HCT116 (cell line): Measurements from ENCODE around the gene RNF141.

Experiments
- EZH2 ChIP-seq: fragments of 200-600 bp; sonication (generic); IDR thresholded peaks from 2 replicates; pipeline ENCODE4 v1.6.1; 2017; ENCODE audit warnings: antibody characterized with exemption, mixed run types
- FOSL1 ChIP-seq: IDR thresholded peaks from 2 replicates; pipeline ENCODE4 v1.6.1; 2012; ENCODE audit warnings: low read depth
- POLR2A ChIP-seq: IDR thresholded peaks from 2 replicates; pipeline ENCODE4 v1.7.0; 2011; ENCODE audit warnings: borderline replicate concordance; ENCODE audit not compliant: insufficient read depth, insufficient read length; ENCODE audit errors: extremely low read depth
- POLR2AphosphoS5 ChIP-seq: IDR thresholded peaks from 2 replicates; pipeline ENCODE4 v1.6.1; 2011; ENCODE audit warnings: mild to moderate bottlenecking, low read depth, low read length, moderate library complexity
- ZFX ChIP-seq: fragments of 450-650 bp; IDR thresholded peaks from 2 replicates; pipeline ENCODE4 v1.6.1; 2017
- TF ChIP-seq, protein P1 (sequence below): IDR thresholded peaks from 2 replicates; pipeline ENCODE4 v1.6.1; 2012
- TF ChIP-seq, protein P2 (sequence below), 3 experiments: fragments of 200-600 bp in 1 of 3; sonication (generic) in 1 of 3; IDR thresholded peaks in 2 of 3; conservative IDR thresholded peaks in 1 of 3; 2 replicates each; pipeline ENCODE4 v1.5.1; 2012 to 2017; ENCODE audit warnings: low read depth in 2 of 3, low read length in 2 of 3, antibody characterized with exemption in 1 of 3, borderline replicate concordance in 1 of 3, control low read depth in 1 of 3, mild to moderate bottlenecking in 1 of 3, mixed read lengths in 1 of 3, mixed run types in 1 of 3, moderate library complexity in 1 of 3; ENCODE audit not compliant: insufficient read depth in 1 of 3
- TF ChIP-seq, protein P3 (sequence below): IDR thresholded peaks from 2 replicates; pipeline ENCODE4 v1.6.1; 2011; ENCODE audit warnings: mild to moderate bottlenecking, low read length, moderate library complexity; ENCODE audit not compliant: insufficient replicate concordance; ENCODE audit errors: extremely low read depth

DNA sequence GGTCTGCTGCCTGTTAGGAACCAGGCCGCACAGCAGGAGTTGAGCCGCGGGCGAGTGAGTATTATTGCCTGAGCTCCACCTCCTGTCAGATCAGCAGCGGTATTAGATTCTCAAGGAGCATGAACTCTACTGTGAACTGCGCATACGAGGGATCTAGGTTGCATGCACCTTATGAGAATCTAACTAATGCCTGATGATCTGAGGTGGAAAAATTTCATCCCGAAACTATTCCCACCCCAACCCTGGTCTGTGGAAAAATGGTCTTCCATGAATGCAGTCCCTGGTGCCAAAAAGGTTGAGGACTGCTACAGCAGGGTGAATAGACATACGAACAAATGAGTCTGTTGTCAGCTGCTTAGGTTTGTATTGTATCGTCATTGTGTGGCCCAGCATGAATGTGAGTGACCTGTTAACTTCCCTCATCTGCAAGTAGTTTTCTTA, 29.8 kb downstream of the RNF141 start:
- no peak for TF ChIP-seq POLR2A
- TF ChIP-seq, protein P1, sequence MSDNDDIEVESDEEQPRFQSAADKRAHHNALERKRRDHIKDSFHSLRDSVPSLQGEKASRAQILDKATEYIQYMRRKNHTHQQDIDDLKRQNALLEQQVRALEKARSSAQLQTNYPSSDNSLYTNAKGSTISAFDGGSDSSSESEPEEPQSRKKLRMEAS = no peak
- TF ChIP-seq, protein P2, sequence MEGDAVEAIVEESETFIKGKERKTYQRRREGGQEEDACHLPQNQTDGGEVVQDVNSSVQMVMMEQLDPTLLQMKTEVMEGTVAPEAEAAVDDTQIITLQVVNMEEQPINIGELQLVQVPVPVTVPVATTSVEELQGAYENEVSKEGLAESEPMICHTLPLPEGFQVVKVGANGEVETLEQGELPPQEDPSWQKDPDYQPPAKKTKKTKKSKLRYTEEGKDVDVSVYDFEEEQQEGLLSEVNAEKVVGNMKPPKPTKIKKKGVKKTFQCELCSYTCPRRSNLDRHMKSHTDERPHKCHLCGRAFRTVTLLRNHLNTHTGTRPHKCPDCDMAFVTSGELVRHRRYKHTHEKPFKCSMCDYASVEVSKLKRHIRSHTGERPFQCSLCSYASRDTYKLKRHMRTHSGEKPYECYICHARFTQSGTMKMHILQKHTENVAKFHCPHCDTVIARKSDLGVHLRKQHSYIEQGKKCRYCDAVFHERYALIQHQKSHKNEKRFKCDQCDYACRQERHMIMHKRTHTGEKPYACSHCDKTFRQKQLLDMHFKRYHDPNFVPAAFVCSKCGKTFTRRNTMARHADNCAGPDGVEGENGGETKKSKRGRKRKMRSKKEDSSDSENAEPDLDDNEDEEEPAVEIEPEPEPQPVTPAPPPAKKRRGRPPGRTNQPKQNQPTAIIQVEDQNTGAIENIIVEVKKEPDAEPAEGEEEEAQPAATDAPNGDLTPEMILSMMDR (IDR thresholded peaks at IDR 0.05 in 2 of 3, conservative IDR thresholded peaks at IDR 0.05 in 1 of 3; ENCODE audit: borderline replicate concordance in 1 of 3, insufficient read depth in 1 of 3, low read depth in 2 of 3, low read length in 2 of 3) = no peak
- TF ChIP-seq, protein P3, sequence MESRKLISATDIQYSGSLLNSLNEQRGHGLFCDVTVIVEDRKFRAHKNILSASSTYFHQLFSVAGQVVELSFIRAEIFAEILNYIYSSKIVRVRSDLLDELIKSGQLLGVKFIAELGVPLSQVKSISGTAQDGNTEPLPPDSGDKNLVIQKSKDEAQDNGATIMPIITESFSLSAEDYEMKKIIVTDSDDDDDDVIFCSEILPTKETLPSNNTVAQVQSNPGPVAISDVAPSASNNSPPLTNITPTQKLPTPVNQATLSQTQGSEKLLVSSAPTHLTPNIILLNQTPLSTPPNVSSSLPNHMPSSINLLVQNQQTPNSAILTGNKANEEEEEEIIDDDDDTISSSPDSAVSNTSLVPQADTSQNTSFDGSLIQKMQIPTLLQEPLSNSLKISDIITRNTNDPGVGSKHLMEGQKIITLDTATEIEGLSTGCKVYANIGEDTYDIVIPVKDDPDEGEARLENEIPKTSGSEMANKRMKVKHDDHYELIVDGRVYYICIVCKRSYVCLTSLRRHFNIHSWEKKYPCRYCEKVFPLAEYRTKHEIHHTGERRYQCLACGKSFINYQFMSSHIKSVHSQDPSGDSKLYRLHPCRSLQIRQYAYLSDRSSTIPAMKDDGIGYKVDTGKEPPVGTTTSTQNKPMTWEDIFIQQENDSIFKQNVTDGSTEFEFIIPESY = no peak
- no peak for TF ChIP-seq ZFX
- TF ChIP-seq FOSL1 = no peak
- no peak for TF ChIP-seq EZH2
- TF ChIP-seq POLR2AphosphoS5 = peak; percentile 28; the same call in 1 of the 2 replicates
